SIG-M5 treated with dmso at 0.1 percent for 504 hours (cell line): ENCODE data around the gene ZNF839.
"Not testable (repeated sequence)": the region's sequence is repeated elsewhere in the genome, so short reads cannot be mapped to it uniquely, and the experiment has no call there.

Source experiments
- DNase-seq: peaks from one replicate; lab custom pipeline; 2025; ENCODE audit not compliant: unreplicated experiment; lab: John Stamatoyannopoulos, UW

The ZNF839 gene

GRCh38 chr14:102341566-102341965 is 22.0 kb downstream of the ZNF839 start:
- no peak for DNase-seq

GRCh38 chr14:102342238-102342637 is 22.7 kb downstream of the ZNF839 start:
- no peak for DNase-seq

- no peak for DNase-seq
Observed at GRCh38 chr14:102344084-102344483, 24.5 kb downstream of the ZNF839 start.

- no peak for DNase-seq
Observed at GRCh38 chr14:102344485-102344884, 24.9 kb downstream of the ZNF839 start.

DNA sequence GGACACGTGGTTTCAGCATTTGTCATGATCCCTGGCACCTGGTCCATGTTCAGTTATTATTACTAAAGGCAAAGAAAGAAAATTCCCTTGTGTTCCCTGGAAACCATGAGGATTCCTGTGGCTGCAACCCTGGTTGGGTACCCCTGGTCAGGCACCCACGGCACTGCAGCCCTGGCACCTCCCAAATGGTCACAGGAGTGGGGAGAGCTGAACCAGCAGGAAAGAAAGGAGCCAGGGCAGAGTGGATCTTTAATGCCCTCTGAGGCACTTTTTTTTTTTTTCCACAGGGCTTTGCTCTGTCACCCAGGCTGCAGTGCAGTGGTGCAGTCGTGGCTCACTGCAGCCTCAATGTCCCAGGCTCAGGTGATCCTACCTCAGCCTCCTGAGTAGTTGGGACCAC is 25.7 kb downstream of the ZNF839 start:
- DNase-seq, result no peak

- DNase-seq, result no peak
Observed at GRCh38 chr14:102346645-102347044, 27.1 kb downstream of the ZNF839 start.

GRCh38 chr14:102348376-102348775 is 28.8 kb downstream of the ZNF839 start:
- DNase-seq, result no peak

DNA sequence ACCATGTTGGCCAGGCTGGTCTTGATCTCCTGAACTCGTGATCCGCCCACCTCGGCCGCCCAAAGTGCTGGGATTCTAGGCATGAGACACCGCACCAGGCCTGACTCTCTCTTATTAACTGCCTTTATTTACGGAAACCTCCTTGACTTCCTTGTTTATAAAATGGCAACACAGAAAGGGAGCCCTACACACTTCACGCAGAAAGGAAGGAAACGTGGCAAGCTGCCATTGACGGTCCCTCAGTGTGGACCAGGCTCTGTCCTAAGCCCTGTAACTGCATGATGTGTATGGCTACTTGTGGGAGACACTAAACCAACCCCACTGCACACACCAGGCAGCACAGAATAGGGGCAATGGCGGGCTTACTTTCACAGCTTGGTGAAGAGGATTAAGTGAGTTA is 31.5 kb downstream of the ZNF839 start:
- DNase-seq, result no peak

DNA sequence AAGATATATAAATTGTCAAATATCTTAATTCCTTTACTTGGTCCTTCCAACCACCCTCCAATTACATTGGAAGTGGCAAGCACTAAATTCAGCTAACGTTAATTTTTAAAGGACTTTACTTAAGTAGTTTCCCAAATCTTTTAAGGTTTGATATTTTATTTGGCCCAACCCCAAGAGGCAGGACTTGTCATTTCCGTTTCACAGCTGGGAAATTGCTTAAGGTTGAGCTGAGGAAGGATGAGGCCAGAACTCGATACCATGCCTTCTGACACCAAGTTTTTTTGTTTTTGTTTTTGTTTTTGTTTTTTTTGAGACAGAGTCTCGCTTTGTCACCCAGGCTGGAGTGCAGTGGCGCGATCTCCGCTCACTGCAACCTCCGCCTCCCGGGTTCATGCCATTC is 32.0 kb downstream of the ZNF839 start:
- DNase-seq, result not testable (repeated sequence)

- no peak for DNase-seq
Observed at GRCh38 chr14:102352213-102352612, 32.7 kb downstream of the ZNF839 start.

GRCh38 chr14:102353126-102353619 is 33.6 kb downstream of the ZNF839 start:
- no peak for DNase-seq

DNA sequence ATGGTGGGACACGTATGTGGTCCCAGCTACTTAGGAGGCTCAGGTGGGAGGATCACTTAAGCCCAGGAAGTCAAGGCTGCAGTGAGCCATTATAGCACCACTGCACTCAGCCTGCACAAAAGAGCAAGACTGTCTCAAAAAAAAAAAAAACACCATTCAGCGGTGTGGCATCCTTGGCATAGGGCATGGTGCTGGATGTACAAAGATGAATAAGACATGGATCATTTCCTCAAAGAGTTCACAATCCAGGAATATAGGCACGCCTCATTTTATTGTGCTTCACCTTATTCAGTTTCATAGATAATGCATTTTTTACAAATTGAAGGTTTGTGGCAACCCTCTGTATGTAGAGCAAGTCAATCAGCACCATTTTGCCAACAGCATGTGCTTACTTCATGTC is 36.7 kb downstream of the ZNF839 start:
- no peak for DNase-seq

- no peak for DNase-seq
Observed at GRCh38 chr14:102359341-102359740, 39.8 kb downstream of the ZNF839 start.

DNA sequence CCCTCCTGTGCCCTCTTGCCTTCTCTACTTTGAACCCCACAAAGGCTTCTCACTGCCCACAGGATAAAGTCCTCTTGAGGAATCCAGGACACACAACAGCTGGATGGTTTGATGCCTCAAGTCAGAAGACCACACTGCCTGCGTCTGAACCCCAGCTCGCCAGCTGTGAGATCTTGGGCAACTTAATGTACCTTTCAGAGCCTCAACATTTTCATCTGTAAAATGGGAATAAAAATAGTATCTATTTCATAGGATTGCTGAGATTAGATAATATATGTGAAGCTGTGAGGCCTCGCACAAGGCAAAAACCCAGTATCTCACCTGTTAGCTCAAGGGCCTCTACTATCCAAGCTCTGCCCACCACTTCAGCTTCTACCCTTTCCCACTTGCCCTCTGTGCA is 40.8 kb downstream of the ZNF839 start:
- no peak for DNase-seq

GRCh38 chr14:102362084-102362483 is 42.5 kb downstream of the ZNF839 start:
- no peak for DNase-seq

DNA sequence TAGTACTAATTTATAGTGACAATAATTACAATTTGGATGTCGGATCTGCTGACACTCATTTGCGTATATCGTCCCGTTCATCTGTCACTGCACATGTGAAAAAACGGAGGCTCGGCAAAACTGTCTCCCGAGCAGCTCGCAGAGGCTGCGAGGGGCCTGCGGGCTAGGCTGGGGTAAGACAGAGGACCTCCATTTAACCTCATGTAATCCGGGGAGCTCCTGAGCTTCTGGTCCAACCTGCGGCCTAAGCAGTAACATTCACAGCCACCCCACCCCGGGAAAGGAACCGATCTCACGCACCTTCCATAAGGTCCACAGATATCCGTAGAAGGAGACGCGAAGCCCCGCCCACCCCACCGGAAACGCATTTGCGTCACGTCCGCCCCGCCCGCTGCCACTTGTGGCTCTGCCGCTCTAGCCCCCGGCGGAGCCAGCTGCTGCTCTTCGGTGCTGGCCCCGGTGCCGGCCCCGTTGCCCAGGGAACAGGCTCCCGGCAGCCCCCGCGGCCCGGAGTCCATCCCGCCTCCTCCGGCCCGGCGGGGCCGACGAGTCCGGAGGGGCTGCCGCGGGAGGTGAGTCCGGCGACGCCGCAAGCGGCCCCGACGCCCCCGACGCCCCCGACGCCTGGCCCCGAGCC is 43.1 kb downstream of the ZNF839 start, which contains the start of the genes CINP and TECPR2:
CINP (minus strand) TSS at position 346 of the 637 bp plus-strand sequence; CDS start at position 307, 39 bp downstream.
TECPR2 (plus strand) TSS at position 397 of the 637 bp plus-strand sequence. CDS start 13,781 bp downstream, outside the sequence.
- DNase-seq, result peak; percentile 93

GRCh38 chr14:102363182-102363943 is 43.8 kb downstream of the ZNF839 start:
- no peak for DNase-seq

DNA sequence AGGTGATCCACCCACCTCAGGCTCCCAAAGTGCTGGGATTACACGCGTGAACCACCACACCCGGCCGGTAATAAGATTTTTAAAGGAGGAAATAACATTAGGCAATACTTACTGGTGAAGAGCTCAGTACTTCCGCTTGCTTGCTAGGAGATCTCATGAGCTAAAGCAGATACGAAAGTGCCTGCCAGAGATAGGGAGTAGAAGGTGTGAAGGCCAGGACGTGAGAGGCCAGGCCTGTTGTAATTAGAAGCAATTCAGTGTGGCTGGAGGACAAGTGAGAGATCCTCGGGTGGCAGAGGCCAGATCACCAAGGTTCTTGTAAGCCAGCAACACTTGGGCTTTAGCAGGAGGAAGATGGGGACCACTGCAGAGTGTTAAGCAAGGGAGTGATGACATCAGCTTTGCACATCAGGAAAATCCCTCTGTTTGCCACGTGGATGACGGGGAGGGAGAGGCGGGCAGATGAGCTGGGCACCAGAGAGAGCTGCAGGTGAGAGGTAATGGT is 50.8 kb downstream of the ZNF839 start:
- peak; percentile 93 for DNase-seq

DNA sequence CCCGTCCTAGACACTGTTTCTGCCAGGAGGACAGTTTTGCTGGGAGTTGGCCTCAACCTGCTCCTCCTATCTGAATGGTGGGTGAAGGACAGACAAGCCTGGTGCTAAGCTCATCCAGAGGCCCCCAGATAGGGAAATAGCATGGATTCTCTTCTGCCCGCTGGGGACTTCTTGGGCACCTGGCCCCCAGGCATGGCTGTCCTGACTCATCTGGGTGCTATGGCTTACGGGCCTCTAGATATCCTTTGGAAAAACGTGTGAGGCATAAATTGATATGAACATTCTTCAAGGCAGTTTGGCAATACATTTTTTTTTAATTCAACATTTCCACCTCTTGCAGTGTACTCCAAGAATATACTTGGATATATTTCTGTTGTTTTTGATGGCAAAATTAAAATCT is 51.8 kb downstream of the ZNF839 start:
- DNase-seq, result no peak

DNA sequence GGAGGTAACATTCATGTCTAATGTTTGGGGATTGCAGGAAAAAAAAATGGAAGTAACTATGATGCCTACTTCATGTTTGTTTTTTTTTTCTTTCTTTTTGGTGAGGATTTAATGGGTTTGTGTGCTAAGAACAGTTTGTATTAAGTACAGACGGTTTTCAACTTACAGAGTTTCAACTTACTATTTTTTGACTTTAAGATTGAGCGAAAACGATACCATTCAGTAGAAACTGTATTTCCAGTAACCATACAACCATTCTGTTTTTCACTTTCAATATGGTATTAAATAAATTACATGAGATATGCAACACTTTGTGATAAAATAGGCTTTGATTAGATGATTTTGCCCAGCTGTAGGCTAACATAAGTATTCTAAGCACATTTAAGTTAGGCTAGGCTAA is 53.6 kb downstream of the ZNF839 start:
- DNase-seq, result no peak

GRCh38 chr14:102374264-102374663 is 54.7 kb downstream of the ZNF839 start:
- no peak for DNase-seq

DNA sequence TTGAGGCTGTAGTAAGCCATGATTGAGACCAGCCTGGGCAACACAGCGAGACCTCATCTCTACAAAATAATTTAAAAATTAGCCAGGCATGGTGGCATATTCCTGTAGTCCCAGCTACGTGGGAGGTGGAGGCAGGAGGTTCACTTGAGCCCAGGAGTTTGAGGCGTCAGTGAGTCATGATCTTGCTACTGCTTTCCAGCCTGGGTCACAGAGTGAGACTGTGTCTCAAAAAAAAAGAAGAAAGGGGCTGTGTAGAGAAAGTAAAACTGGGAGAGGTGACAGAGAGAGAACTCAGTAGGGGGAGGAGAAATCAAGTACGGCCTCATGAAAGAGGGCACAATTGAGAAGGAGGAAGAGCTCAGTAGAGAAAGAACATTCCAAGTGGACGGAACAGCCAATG is 55.6 kb downstream of the ZNF839 start:
- DNase-seq, result no peak
